H9 (cell line): ENCODE data around the gene ASIC3. TPM values are rescaled to one million over a fixed set of nuclear protein-coding genes. Genes with fewer than 3 reads are reported as not detected.
"Not testable (repeated sequence)": the region's sequence is repeated elsewhere in the genome, so short reads cannot be mapped to it uniquely, and the experiment has no call there.

Source experiments
- DNase-seq: peaks from one replicate; pipeline ENCODE4 v3.0.0-alpha.2; 2017
- H2AFZ ChIP-seq: one replicate; pipeline ENCODE4 v1.6.1; 2013; ENCODE audit warnings: mild to moderate bottlenecking, low read length, control low read depth, moderate library complexity
- H2AK5ac ChIP-seq: 2 replicates; pipeline ENCODE4 v1.6.1; 2013; ENCODE audit warnings: low read length, control low read depth, mixed read lengths; ENCODE audit not compliant: insufficient read length
- H2BK120ac ChIP-seq: one replicate; pipeline ENCODE4 v1.6.1; 2013; ENCODE audit warnings: low read depth, mild to moderate bottlenecking, low read length, control low read depth, inconsistent platforms; ENCODE audit not compliant: poor library complexity, severe bottlenecking
- H2BK12ac ChIP-seq: 2 replicates; pipeline ENCODE4 v1.6.1; 2013; ENCODE audit warnings: low read length, control low read depth, mixed read lengths, low read depth; ENCODE audit not compliant: insufficient read length
- H2BK15ac ChIP-seq: 2 replicates; pipeline ENCODE4 v1.6.1; 2013; ENCODE audit warnings: low read depth, low read length, control low read depth
- H2BK20ac ChIP-seq: one replicate; pipeline ENCODE4 v1.6.1; 2013; ENCODE audit warnings: low read depth, mild to moderate bottlenecking, low read length, control low read depth, inconsistent platforms; ENCODE audit not compliant: poor library complexity, severe bottlenecking
- H2BK5ac ChIP-seq: 2 replicates; pipeline ENCODE4 v1.6.1; 2013; ENCODE audit warnings: low read length, control low read depth, mixed read lengths; ENCODE audit not compliant: insufficient read length
- H3K14ac ChIP-seq: 2 replicates; pipeline ENCODE4 v1.6.1; 2013; ENCODE audit warnings: low read length, control low read depth; ENCODE audit not compliant: insufficient read depth
- H3K18ac ChIP-seq: 2 replicates; pipeline ENCODE4 v1.6.1; 2013; ENCODE audit warnings: low read depth, mild to moderate bottlenecking, mixed read lengths, low read length, control low read depth; ENCODE audit not compliant: insufficient read length
- H3K23ac ChIP-seq: 2 replicates; pipeline ENCODE4 v1.6.1; 2013; ENCODE audit warnings: low read length, control low read depth, mixed read lengths, low read depth; ENCODE audit not compliant: insufficient read length
- H3K23me2 ChIP-seq: 2 replicates; pipeline ENCODE4 v1.6.1; 2013; ENCODE audit warnings: low read depth, mild to moderate bottlenecking, mixed read lengths, low read length, control low read depth; ENCODE audit not compliant: insufficient read length, poor library complexity, severe bottlenecking
- H3K27ac ChIP-seq: 2 replicates; pipeline ENCODE4 v1.5.1; 2013; ENCODE audit warnings: low read length, control low read depth, mixed read lengths, low read depth; ENCODE audit not compliant: insufficient read length
- H3K27me3 ChIP-seq: 2 replicates; pipeline ENCODE4 v1.6.1; 2013; ENCODE audit warnings: low read length, control low read depth, inconsistent platforms; ENCODE audit not compliant: insufficient read depth
- H3K4ac ChIP-seq: 2 replicates; pipeline ENCODE4 v1.6.1; 2013; ENCODE audit warnings: low read depth, mild to moderate bottlenecking, control low read depth, inconsistent platforms, low read length, moderate library complexity
- H3K4me1 ChIP-seq: 2 replicates; pipeline ENCODE4 v1.6.1; 2013; ENCODE audit warnings: low read length, control low read depth, inconsistent platforms; ENCODE audit not compliant: insufficient read depth
- H3K4me2 ChIP-seq: 2 replicates; pipeline ENCODE4 v1.6.1; 2013; ENCODE audit warnings: low read length, control low read depth, mixed read lengths; ENCODE audit not compliant: insufficient read length, insufficient read depth
- H3K56ac ChIP-seq: 2 replicates; pipeline ENCODE4 v1.6.1; 2013; ENCODE audit warnings: low read depth, mild to moderate bottlenecking, mixed read lengths, low read length, control low read depth; ENCODE audit not compliant: insufficient read length
- H3K79me1 ChIP-seq: 2 replicates; pipeline ENCODE4 v1.6.1; 2013; ENCODE audit warnings: low read depth, mild to moderate bottlenecking, moderate library complexity, low read length, control low read depth, inconsistent platforms; ENCODE audit not compliant: insufficient read depth, poor library complexity, severe bottlenecking
- H3K79me2 ChIP-seq: 2 replicates; pipeline ENCODE4 v1.6.1; 2013; ENCODE audit warnings: low read length, control low read depth, inconsistent platforms; ENCODE audit not compliant: insufficient read depth
- H3K9ac ChIP-seq: 2 replicates; pipeline ENCODE4 v1.6.1; 2013; ENCODE audit warnings: low read length, control low read depth, mixed read lengths; ENCODE audit not compliant: insufficient read length; ENCODE audit errors: extremely low read depth
- H3K9me3 ChIP-seq: one replicate; pipeline ENCODE4 v1.6.1; 2013; ENCODE audit warnings: low read depth, low read length, inconsistent platforms; ENCODE audit not compliant: control insufficient read depth
- H3T11ph ChIP-seq: one replicate; pipeline ENCODE4 v1.6.1; 2013; ENCODE audit warnings: mild to moderate bottlenecking, low read length, control low read depth, inconsistent platforms
- H4K20me1 ChIP-seq: one replicate; pipeline ENCODE4 v1.6.1; 2013; ENCODE audit not compliant: control insufficient read depth, insufficient read length, insufficient read depth
- H4K5ac ChIP-seq: 2 replicates; pipeline ENCODE4 v1.6.1; 2013; ENCODE audit warnings: low read depth, mild to moderate bottlenecking, mixed read lengths, low read length, control low read depth; ENCODE audit not compliant: insufficient read length
- H4K8ac ChIP-seq: replicated peaks from 2 replicates; pipeline ENCODE4 v1.6.1; 2013; ENCODE audit warnings: low read length, control low read depth, mixed read lengths, low read depth; ENCODE audit not compliant: insufficient read length
- H4K91ac ChIP-seq: 2 replicates; pipeline ENCODE4 v1.6.1; 2013; ENCODE audit warnings: low read depth, mild to moderate bottlenecking, moderate library complexity, mixed read lengths, low read length, control low read depth; ENCODE audit not compliant: insufficient read length
- H3K27ac Mint-ChIP-seq, 3 experiments: 2 replicates in 2 of 3; 3 replicates in 1 of 3; pipeline ENCODE4 v1.8.0; 2020 to 2021; ENCODE audit warnings: mixed read lengths in 3 of 3, mild to moderate bottlenecking in 1 of 3, moderate library complexity in 1 of 3
- H3K27me3 Mint-ChIP-seq: 2 replicates; pipeline ENCODE4 v1.8.0; 2021; ENCODE audit warnings: low read depth, mild to moderate bottlenecking, moderate library complexity, mixed read lengths
- H3K36me3 Mint-ChIP-seq, 3 experiments: 2 replicates in 2 of 3; 3 replicates in 1 of 3; pipeline ENCODE4 v1.8.0; 2020 to 2021; ENCODE audit warnings: low read depth in 3 of 3, mixed read lengths in 3 of 3; ENCODE audit not compliant: insufficient read depth in 1 of 3
- H3K4me1 Mint-ChIP-seq, 2 experiments: 2 replicates each; pipeline ENCODE4 v1.8.0; 2020; ENCODE audit warnings: mixed read lengths in 2 of 2
- H3K4me3 Mint-ChIP-seq, 2 experiments: 2 replicates in 1 of 2; 3 replicates in 1 of 2; pipeline ENCODE4 v1.8.0; 2020 to 2021; ENCODE audit warnings: mild to moderate bottlenecking in 2 of 2, mixed read lengths in 2 of 2, moderate library complexity in 1 of 2
- H3K9me3 Mint-ChIP-seq, 2 experiments: 2 replicates in 1 of 2; 3 replicates in 1 of 2; pipeline ENCODE4 v1.8.0; 2020; ENCODE audit warnings: mild to moderate bottlenecking in 2 of 2, mixed read lengths in 2 of 2, moderate library complexity in 1 of 2
- CTCF ChIP-seq: fragments of 200-600 bp; sonication (generic); conservative IDR thresholded peaks from 3 replicates; pipeline ENCODE4 v1.8.0; 2021; ENCODE audit warnings: antibody characterized with exemption, mild to moderate bottlenecking
- WGBS: extraction: QIAGEN DNeasy Blood & Tissue Kit; methylation state at CpG from one replicate; pipeline ENCODE4 v1.1.7; 2013; ENCODE audit warnings: missing lambda C conversion rate, low lambda C conversion rate, mixed read lengths; ENCODE audit not compliant: insufficient read length; ENCODE audit errors: extremely low coverage; 5-methylcytosine and 5-hydroxymethylcytosine counted together
- total RNA-seq: library from RNA; stranded (reverse); gene quantifications from 2 replicates; pipeline ENCODE4 v1.2.1, GENCODE V29; 2021

Gene ASIC3
- total RNA-seq, 1 experiment from 2014 or later, result 1.7 TPM

- Histone ChIP-seq H3K4ac (no peak overlapping the region), H2BK12ac (no peak overlapping the region), H3K9me3 (no peaks in the 10 kb centered on the region), H4K5ac (no peak overlapping the region), H3K56ac (no peak overlapping the region), H2AK5ac (no peak overlapping the region), H3K79me2 (no peaks in the 10 kb centered on the region), H3K79me1 (no peaks in the 10 kb centered on the region), H3K14ac (no peak overlapping the region), H3K23ac (no peak overlapping the region), H3K18ac (no peak overlapping the region), H2BK120ac (peak overlapping the region; percentile 40), H3K4me2 (no peak overlapping the region), H3K23me2 (peaks cover 6% of the 10 kb centered on the region), H3K9ac (no peak overlapping the region), H3K4me1 (peaks cover 2% of the 10 kb centered on the region; the same call in 1 of the 2 replicates), H4K8ac (no peak overlapping the region), H3T11ph (no peak overlapping the region), H3K27me3 (no peaks in the 10 kb centered on the region), H4K20me1 (no peaks in the 10 kb centered on the region), H4K91ac (no peak overlapping the region), H2AFZ (no peak overlapping the region), H2BK20ac (no peak overlapping the region), H2BK15ac (no peak overlapping the region), H3K27ac (no peak overlapping the region), H2BK5ac (no peak overlapping the region)
- WGBS, result no CpG with 5 or more reads among the region's 4 CpGs
- DNase-seq, result no peak
- TF ChIP-seq CTCF, result no peak
- Mint-ChIP-seq H3K27me3 (peaks cover 39% of the 10 kb centered on the region), H3K27ac (peak overlapping the region in 2 of 3 experiments; percentile 45 to 98; a peak in 3 of 7 replicates), H3K9me3 (no peaks in the 10 kb centered on the region; a peak in 1 of 5 replicates), H3K4me1 (peaks cover 23 to 39% of the 10 kb centered on the region in 2 experiments), H3K36me3 (no peaks in the 10 kb centered on the region; a peak in 1 of 7 replicates), H3K4me3 (no peak overlapping the region; a peak in 1 of 5 replicates)
Observed at GRCh38 chr7:151025924-151026671, 22.2 kb upstream of the ASIC3 start.

- H3K79me1 ChIP-seq, H3T11ph ChIP-seq, H2BK15ac ChIP-seq, H2AK5ac ChIP-seq, H3K23ac ChIP-seq, H3K4me1 ChIP-seq, H4K5ac ChIP-seq, H3K36me3 Mint-ChIP-seq, H3K27ac ChIP-seq, H3K79me2 ChIP-seq, H4K8ac ChIP-seq, H2BK5ac ChIP-seq, H3K56ac ChIP-seq, H3K27me3 ChIP-seq, H3K9me3 Mint-ChIP-seq, H4K91ac ChIP-seq, H4K20me1 ChIP-seq, H3K14ac ChIP-seq, H3K23me2 ChIP-seq, H3K9ac ChIP-seq, H2BK20ac ChIP-seq, H3K9me3 ChIP-seq, H2BK12ac ChIP-seq, H2AFZ ChIP-seq, H3K4ac ChIP-seq: not testable (repeated sequence)
- peak; percentile 58 for DNase-seq
- Mint-ChIP-seq H3K27me3 (peaks cover 31% of the 10 kb centered on the region), H3K4me1 (peaks cover 22 to 34% of the 10 kb centered on the region in 2 experiments), H3K4me3 (peak overlapping the region; percentile 87 to 90), H3K27ac (peak overlapping the region in 2 of 3 experiments; percentile 96 to 98; a peak in 4 of 7 replicates)
- H3K4me2 ChIP-seq, result peak overlapping the region; percentile 59
- H2BK120ac ChIP-seq, result peak overlapping the region; percentile 40
- H3K18ac ChIP-seq, result peak overlapping the region; percentile 16
- no CpG with 5 or more reads among the region's 19 CpGs for WGBS
Observed at GRCh38 chr7:151026771-151027727, 21.3 kb upstream of the ASIC3 start.
